Fibroblast of villous mesenchyme (primary cell): ENCODE data around the gene ZFYVE28. TPM values are rescaled to one million over a fixed set of nuclear protein-coding genes. Genes with fewer than 3 reads are reported as not detected.
A peak's percentile ranks its signal among the peaks of the same experiment; 100 is the strongest.

Experiments used
- DNase-seq: peaks from one replicate; pipeline ENCODE4 v3.0.0-alpha.2; 2010; ENCODE audit warnings: low read depth
- H3K4me3 ChIP-seq: 2 replicates; pipeline ENCODE4 v1.5.1; 2011; ENCODE audit warnings: low read depth, mild to moderate bottlenecking, low read length
- CTCF ChIP-seq: IDR thresholded peaks from 2 replicates; pipeline ENCODE4 v1.5.1; 2012; ENCODE audit warnings: low read depth, mild to moderate bottlenecking, low read length; ENCODE audit not compliant: insufficient read depth
- total RNA-seq: library from RNA; depleted of rRNA; stranded (reverse); fragments of >200 nt; gene quantifications from 2 replicates; pipeline ENCODE4 v1.2.3, GENCODE V29; 2012

Gene ZFYVE28
- total RNA-seq, 1 donor: 12.1 TPM

GRCh38 chr4:2262145-2262943, 156.1 kb downstream of the ZFYVE28 start:
- H3K4me3 ChIP-seq: peak overlapping the region; percentile 63
- TF ChIP-seq CTCF: no peak
- peak; percentile 100 for DNase-seq

GRCh38 chr4:2261853-2262144, 156.6 kb downstream of the ZFYVE28 start, which contains the start of gene MXD4:
MXD4 (minus strand) TSS chr4:2262109; CDS start chr4:2261980, 129 bp downstream.
- DNase-seq: no peak
- no peak for TF ChIP-seq CTCF

GRCh38 chr4:2261110-2261852, 157.2 kb downstream of the ZFYVE28 start:
- no peak for TF ChIP-seq CTCF
- H3K4me3 ChIP-seq: peak overlapping the region; percentile 94
- peak; percentile 61 for DNase-seq

More at GRCh38 chr4:2261853-2262144, 156.6 kb downstream of the ZFYVE28 start, which contains the start of gene MXD4:
- H3K4me3 ChIP-seq: peak within 1 kb of the TSS; percentile 94

GRCh38 chr4:2260344-2261109, 157.9 kb downstream of the ZFYVE28 start:
- no peak for TF ChIP-seq CTCF
- H3K4me3 ChIP-seq: peak overlapping the region; percentile 94
- no peak for DNase-seq

GRCh38 chr4:2259541-2260343, 158.7 kb downstream of the ZFYVE28 start:
- DNase-seq: no peak
- no peak for TF ChIP-seq CTCF
- H3K4me3 ChIP-seq: peak overlapping the region; percentile 94

GRCh38 chr4:2259036-2259540, 159.4 kb downstream of the ZFYVE28 start:
- TF ChIP-seq CTCF: no peak
- no peak for DNase-seq
- H3K4me3 ChIP-seq: peak overlapping the region; percentile 94
